Panc1 (cell line): ENCODE results near the gene CDK6.

Experiments used
- POLR2AphosphoS5 ChIP-seq: IDR thresholded peaks from 2 replicates; pipeline ENCODE4 v1.6.1; 2012; ENCODE audit warnings: mild to moderate bottlenecking, low read depth, low read length, moderate library complexity
- SIN3A ChIP-seq: IDR thresholded peaks from 2 replicates; pipeline ENCODE4 v1.6.1; 2012; ENCODE audit warnings: low read depth, mild to moderate bottlenecking, low read length, moderate library complexity, borderline replicate concordance; ENCODE audit not compliant: insufficient read depth
- TCF7L2 ChIP-seq: IDR thresholded peaks from 2 replicates; pipeline ENCODE4 v1.6.1; 2011; ENCODE audit warnings: mild to moderate bottlenecking, low read depth, low read length, inconsistent platforms
- TF ChIP-seq, protein P1 (sequence below): fragments of 450-650 bp; IDR thresholded peaks from 2 replicates; pipeline ENCODE4 v1.5.1; 2017; ENCODE audit warnings: mild to moderate bottlenecking
- TF ChIP-seq, protein P2 (sequence below), 2 experiments: IDR thresholded peaks; 2 replicates each; pipeline ENCODE4 v1.6.1; 2011 to 2012; ENCODE audit warnings: low read depth in 2 of 2, control low read depth in 1 of 2, low read length in 1 of 2, mild to moderate bottlenecking in 1 of 2, moderate library complexity in 1 of 2; ENCODE audit not compliant: insufficient read depth in 1 of 2

DNA sequence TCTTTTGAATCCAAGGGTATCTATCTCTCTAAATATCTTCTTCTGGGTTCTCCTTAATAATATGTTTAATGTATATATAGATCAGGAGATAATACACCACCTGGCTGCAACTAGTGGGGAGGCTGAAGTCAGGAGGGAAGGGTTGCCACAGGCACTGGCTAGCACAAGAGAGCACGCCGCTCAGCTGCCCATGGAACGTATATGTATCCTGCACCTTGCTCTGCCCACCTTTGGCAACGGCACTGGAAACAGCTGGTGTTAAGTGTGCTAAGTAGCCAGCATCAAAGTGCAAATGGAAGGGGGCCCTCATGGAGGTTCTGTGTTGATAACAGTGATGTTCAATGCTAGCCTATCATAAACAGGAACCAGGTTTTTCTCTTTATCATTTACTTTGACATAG lies 196.4 kb downstream of the CDK6 start:
- TF ChIP-seq, protein P1, sequence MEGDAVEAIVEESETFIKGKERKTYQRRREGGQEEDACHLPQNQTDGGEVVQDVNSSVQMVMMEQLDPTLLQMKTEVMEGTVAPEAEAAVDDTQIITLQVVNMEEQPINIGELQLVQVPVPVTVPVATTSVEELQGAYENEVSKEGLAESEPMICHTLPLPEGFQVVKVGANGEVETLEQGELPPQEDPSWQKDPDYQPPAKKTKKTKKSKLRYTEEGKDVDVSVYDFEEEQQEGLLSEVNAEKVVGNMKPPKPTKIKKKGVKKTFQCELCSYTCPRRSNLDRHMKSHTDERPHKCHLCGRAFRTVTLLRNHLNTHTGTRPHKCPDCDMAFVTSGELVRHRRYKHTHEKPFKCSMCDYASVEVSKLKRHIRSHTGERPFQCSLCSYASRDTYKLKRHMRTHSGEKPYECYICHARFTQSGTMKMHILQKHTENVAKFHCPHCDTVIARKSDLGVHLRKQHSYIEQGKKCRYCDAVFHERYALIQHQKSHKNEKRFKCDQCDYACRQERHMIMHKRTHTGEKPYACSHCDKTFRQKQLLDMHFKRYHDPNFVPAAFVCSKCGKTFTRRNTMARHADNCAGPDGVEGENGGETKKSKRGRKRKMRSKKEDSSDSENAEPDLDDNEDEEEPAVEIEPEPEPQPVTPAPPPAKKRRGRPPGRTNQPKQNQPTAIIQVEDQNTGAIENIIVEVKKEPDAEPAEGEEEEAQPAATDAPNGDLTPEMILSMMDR: no peak
- TF ChIP-seq SIN3A: no peak
- no peak for TF ChIP-seq POLR2AphosphoS5
- TF ChIP-seq, protein P2, sequence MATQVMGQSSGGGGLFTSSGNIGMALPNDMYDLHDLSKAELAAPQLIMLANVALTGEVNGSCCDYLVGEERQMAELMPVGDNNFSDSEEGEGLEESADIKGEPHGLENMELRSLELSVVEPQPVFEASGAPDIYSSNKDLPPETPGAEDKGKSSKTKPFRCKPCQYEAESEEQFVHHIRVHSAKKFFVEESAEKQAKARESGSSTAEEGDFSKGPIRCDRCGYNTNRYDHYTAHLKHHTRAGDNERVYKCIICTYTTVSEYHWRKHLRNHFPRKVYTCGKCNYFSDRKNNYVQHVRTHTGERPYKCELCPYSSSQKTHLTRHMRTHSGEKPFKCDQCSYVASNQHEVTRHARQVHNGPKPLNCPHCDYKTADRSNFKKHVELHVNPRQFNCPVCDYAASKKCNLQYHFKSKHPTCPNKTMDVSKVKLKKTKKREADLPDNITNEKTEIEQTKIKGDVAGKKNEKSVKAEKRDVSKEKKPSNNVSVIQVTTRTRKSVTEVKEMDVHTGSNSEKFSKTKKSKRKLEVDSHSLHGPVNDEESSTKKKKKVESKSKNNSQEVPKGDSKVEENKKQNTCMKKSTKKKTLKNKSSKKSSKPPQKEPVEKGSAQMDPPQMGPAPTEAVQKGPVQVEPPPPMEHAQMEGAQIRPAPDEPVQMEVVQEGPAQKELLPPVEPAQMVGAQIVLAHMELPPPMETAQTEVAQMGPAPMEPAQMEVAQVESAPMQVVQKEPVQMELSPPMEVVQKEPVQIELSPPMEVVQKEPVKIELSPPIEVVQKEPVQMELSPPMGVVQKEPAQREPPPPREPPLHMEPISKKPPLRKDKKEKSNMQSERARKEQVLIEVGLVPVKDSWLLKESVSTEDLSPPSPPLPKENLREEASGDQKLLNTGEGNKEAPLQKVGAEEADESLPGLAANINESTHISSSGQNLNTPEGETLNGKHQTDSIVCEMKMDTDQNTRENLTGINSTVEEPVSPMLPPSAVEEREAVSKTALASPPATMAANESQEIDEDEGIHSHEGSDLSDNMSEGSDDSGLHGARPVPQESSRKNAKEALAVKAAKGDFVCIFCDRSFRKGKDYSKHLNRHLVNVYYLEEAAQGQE (IDR thresholded peaks at IDR 0.05; ENCODE audit: insufficient read depth in 1 of 2, low read depth in 2 of 2, low read length in 1 of 2): no peak
- no peak for TF ChIP-seq TCF7L2
